Breast epithelium (tissue), 4 donors: Measurements from ENCODE around the gene SDHAF1. TPM values are rescaled to one million over a fixed set of nuclear protein-coding genes. Genes with fewer than 3 reads are reported as not detected.

Experiments
- DNase-seq, 2 donors: peaks; one replicate each; pipeline ENCODE4 v3.0.0-alpha.2; 2019; ENCODE audit warnings: low spot score in 2 of 2
- H3K27ac ChIP-seq, 2 donors: fragments of 200-600 bp; sonication (generic) in 1 of 2; one replicate each; pipeline ENCODE4 v1.5.1; 2016 to 2019; ENCODE audit warnings: mild to moderate bottlenecking in 1 of 2
- H3K27me3 ChIP-seq, 2 donors: fragments of 200-600 bp; sonication (generic) in 1 of 2; one replicate each; pipeline versions ENCODE4 v1.5.1 to v1.6.0; 2017 to 2019; ENCODE audit warnings: control low read depth in 1 of 2, mild to moderate bottlenecking in 1 of 2
- H3K36me3 ChIP-seq: fragments of 200-600 bp; one replicate; pipeline ENCODE4 v1.5.1; 2019
- H3K4me1 ChIP-seq, 2 donors: fragments of 200-600 bp; sonication (generic); one replicate each; pipeline ENCODE4 v1.5.1; 2016 to 2019; ENCODE audit warnings: control low read depth in 1 of 2
- H3K4me3 ChIP-seq, 3 donors: fragments of 200-600 bp; sonication (generic); 1 replicate in 2 of 3; 2 replicates in 1 of 3; pipeline ENCODE4 v1.5.1; 2016 to 2019; ENCODE audit warnings: mild to moderate bottlenecking in 3 of 3, moderate library complexity in 2 of 3
- H3K9me3 ChIP-seq, 2 donors: fragments of 200-600 bp; sonication (generic) in 1 of 2; one replicate each; pipeline ENCODE4 v1.5.1; 2016 to 2019; ENCODE audit warnings: control low read depth in 1 of 2
- CTCF ChIP-seq, 3 donors: fragments of 450-650 bp; IDR thresholded peaks; one replicate each; pipeline ENCODE4 v1.5.1; 2016 to 2017; ENCODE audit warnings: antibody characterized with exemption in 3 of 3, mild to moderate bottlenecking in 3 of 3, moderate library complexity in 3 of 3
- POLR2A ChIP-seq: fragments of 450-650 bp; IDR thresholded peaks from one replicate; pipeline ENCODE4 v1.6.1; 2016; ENCODE audit warnings: antibody characterized with exemption, mild to moderate bottlenecking, moderate library complexity
- POLR2AphosphoS5 ChIP-seq, 3 donors: sonication (generic); formaldehyde crosslinking; IDR thresholded peaks; one replicate each; pipeline ENCODE4 v1.6.1; 2017; ENCODE audit warnings: antibody characterized with exemption in 3 of 3
- intact Hi-C: fragments of 100-400 bp; cut with DNase I; formaldehyde crosslinking; loops from one replicate; pipeline ENCODE4 v1.15.1; 2023; ENCODE audit warnings: low total_unique reads
- total RNA-seq, 3 donors: library from RNA; depleted of rRNA; stranded (reverse); fragments of >200 nt; gene quantifications; one replicate each; pipeline ENCODE4 v1.1.0, GENCODE V29; 2016

SDHAF1 gene
- total RNA-seq, 3 donors from 2014 or later = 47.5 to 58.8 (median 48.8) TPM

GRCh38 chr19:35966771-35967170 lies 28.2 kb upstream of the SDHAF1 start:
- DNase-seq = no peak
- H3K27me3 ChIP-seq = peaks cover 0 to 7% of the 10 kb centered on the region in 2 donors
- no peaks in the 10 kb centered on the region for H3K4me1 ChIP-seq
- intact Hi-C loops = no loop called here
- H3K27ac ChIP-seq = no peak overlapping the region
- H3K36me3 ChIP-seq = no peaks in the 10 kb centered on the region
- TF ChIP-seq POLR2A = no peak
- no peak for TF ChIP-seq POLR2AphosphoS5 (IDR thresholded peaks at IDR 0.05)
- no peak for TF ChIP-seq CTCF (IDR thresholded peaks at IDR 0.05)
- H3K9me3 ChIP-seq = no peaks in the 10 kb centered on the region
- no peak overlapping the region for H3K4me3 ChIP-seq

GRCh38 chr19:35973487-35973886 lies 21.5 kb upstream of the SDHAF1 start:
- Histone ChIP-seq H3K9me3 (no peaks in the 10 kb centered on the region), H3K4me1 (no peaks in the 10 kb centered on the region), H3K27ac (no peak overlapping the region), H3K4me3 (no peak overlapping the region), H3K36me3 (no peaks in the 10 kb centered on the region), H3K27me3 (peaks cover 0 to 9% of the 10 kb centered on the region in 2 donors)
- DNase-seq = no peak
- intact Hi-C loops = no loop called here
- no peak for TF ChIP-seq POLR2AphosphoS5 (IDR thresholded peaks at IDR 0.05)
- TF ChIP-seq POLR2A = no peak
- no peak for TF ChIP-seq CTCF (IDR thresholded peaks at IDR 0.05)

- Histone ChIP-seq H3K9me3 (no peaks in the 10 kb centered on the region), H3K4me1 (no peaks in the 10 kb centered on the region), H3K27me3 (peaks cover 0 to 24% of the 10 kb centered on the region in 2 donors), H3K27ac (no peak overlapping the region), H3K4me3 (no peak overlapping the region), H3K36me3 (no peaks in the 10 kb centered on the region)
- intact Hi-C loops = no loop called here
- no peak for DNase-seq
- no peak for TF ChIP-seq CTCF (IDR thresholded peaks at IDR 0.05)
- no peak for TF ChIP-seq POLR2AphosphoS5 (IDR thresholded peaks at IDR 0.05)
Observed at GRCh38 chr19:35975608-35976214, 19.3 kb upstream of the SDHAF1 start.

- intact Hi-C loops = no loop called here
- TF ChIP-seq CTCF (IDR thresholded peaks at IDR 0.05) (no peak), POLR2A (no peak), POLR2AphosphoS5 (IDR thresholded peaks at IDR 0.05) (no peak)
- Histone ChIP-seq H3K27me3 (peaks cover 0 to 28% of the 10 kb centered on the region in 2 donors), H3K36me3 (no peaks in the 10 kb centered on the region), H3K4me3 (no peak overlapping the region), H3K27ac (no peak overlapping the region), H3K9me3 (no peaks in the 10 kb centered on the region), H3K4me1 (no peaks in the 10 kb centered on the region)
- DNase-seq = no peak
Observed at GRCh38 chr19:35977446-35978222, 17.4 kb upstream of the SDHAF1 start.

GRCh38 chr19:35978271-35978670 lies 16.7 kb upstream of the SDHAF1 start:
- H3K36me3 ChIP-seq = no peaks in the 10 kb centered on the region
- H3K27me3 ChIP-seq = peaks cover 0 to 28% of the 10 kb centered on the region in 2 donors
- DNase-seq = no peak
- H3K4me1 ChIP-seq = no peaks in the 10 kb centered on the region
- H3K4me3 ChIP-seq = no peak overlapping the region
- H3K9me3 ChIP-seq = no peaks in the 10 kb centered on the region
- TF ChIP-seq POLR2AphosphoS5 (IDR thresholded peaks at IDR 0.05) (no peak), POLR2A (no peak), CTCF (IDR thresholded peaks at IDR 0.05) (no peak)
- intact Hi-C loops = no loop called here
- H3K27ac ChIP-seq = no peak overlapping the region
